Gastroesophageal sphincter (tissue), 3 donors: ENCODE results near the gene KDM1A.

ENCODE experiments used
- CTCF ChIP-seq, 4 experiments: fragments of 200-600 bp in 2 of 4; fragments of 450-650 bp in 2 of 4; sonication (generic) in 1 of 4; IDR thresholded peaks; one replicate each; pipeline ENCODE4 v1.5.1; 2017 to 2019; ENCODE audit warnings: antibody characterized with exemption in 4 of 4, mild to moderate bottlenecking in 2 of 4, moderate library complexity in 2 of 4
- POLR2A ChIP-seq, 2 donors: fragments of 450-650 bp; IDR thresholded peaks; one replicate each; pipeline ENCODE4 v1.6.1; 2017; ENCODE audit warnings: antibody characterized with exemption in 2 of 2, mild to moderate bottlenecking in 2 of 2, moderate library complexity in 1 of 2
- POLR2AphosphoS5 ChIP-seq: sonication (generic); formaldehyde crosslinking; IDR thresholded peaks from one replicate; pipeline ENCODE4 v1.6.1; 2017; ENCODE audit warnings: antibody characterized with exemption

DNA sequence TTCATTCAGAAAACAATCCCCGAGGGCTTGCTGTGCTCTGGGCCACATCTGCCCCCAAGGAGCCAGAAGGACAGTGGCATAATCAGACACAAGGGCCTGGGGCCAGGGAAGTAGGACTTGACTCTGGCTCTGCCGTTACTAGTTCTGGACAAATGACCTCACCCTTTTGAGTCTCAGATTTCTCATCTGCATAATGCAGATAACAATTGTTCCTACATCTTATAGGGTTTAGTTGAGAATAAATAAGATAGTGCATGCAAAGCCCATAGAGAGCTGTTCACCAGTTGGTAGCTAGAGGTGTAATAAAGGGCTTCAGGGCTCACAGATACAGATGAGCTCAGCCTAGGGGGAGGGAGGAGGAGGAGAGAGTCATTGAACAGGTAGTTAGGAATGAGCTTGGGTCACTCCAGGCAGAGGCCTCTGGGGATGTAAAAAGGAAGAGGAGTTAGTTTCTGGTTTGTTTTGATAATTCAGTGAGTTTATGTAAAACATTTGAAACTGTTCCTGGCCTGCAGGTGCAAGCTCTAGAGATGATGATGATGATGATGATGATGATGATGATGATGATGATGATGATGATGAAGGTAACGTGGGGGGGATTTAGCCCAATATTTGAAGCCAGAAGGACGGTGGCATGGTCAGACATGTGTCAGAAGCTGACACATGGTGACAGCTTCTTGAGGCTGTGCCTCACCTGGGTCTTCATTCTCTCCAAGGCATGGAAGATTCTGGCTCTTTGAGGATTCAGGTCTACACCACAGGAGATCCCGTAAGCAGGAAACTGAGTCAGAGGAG is 47.5 kb upstream of the KDM1A start:
- no peak for TF ChIP-seq CTCF (IDR thresholded peaks at IDR 0.05)
- no peak for TF ChIP-seq POLR2AphosphoS5
- no peak for TF ChIP-seq POLR2A (IDR thresholded peaks at IDR 0.05)
